HG02588 (cell line): ENCODE results near the gene KLHDC7A.
"Not testable (repeated sequence)": the region's sequence is repeated elsewhere in the genome, so short reads cannot be mapped to it uniquely, and the experiment has no call there.

Source experiments
- ATAC-seq: cut with Tn5 transposase; IDR thresholded peaks from one replicate; pipeline ENCODE4 v1.9.1; 2021; ENCODE audit warnings: mild to moderate bottlenecking, moderate library complexity; ENCODE audit not compliant: unreplicated experiment

The KLHDC7A gene

GRCh38 chr1:18480315-18481189 lies at the start of gene KLHDC7A:
KLHDC7A (plus strand) TSS chr1:18480930; CDS start chr1:18480982, 52 bp downstream.
- ATAC-seq, result no peak

- ATAC-seq, result no peak
Observed at GRCh38 chr1:18434041-18434440, 46.7 kb upstream of the KLHDC7A start.

DNA sequence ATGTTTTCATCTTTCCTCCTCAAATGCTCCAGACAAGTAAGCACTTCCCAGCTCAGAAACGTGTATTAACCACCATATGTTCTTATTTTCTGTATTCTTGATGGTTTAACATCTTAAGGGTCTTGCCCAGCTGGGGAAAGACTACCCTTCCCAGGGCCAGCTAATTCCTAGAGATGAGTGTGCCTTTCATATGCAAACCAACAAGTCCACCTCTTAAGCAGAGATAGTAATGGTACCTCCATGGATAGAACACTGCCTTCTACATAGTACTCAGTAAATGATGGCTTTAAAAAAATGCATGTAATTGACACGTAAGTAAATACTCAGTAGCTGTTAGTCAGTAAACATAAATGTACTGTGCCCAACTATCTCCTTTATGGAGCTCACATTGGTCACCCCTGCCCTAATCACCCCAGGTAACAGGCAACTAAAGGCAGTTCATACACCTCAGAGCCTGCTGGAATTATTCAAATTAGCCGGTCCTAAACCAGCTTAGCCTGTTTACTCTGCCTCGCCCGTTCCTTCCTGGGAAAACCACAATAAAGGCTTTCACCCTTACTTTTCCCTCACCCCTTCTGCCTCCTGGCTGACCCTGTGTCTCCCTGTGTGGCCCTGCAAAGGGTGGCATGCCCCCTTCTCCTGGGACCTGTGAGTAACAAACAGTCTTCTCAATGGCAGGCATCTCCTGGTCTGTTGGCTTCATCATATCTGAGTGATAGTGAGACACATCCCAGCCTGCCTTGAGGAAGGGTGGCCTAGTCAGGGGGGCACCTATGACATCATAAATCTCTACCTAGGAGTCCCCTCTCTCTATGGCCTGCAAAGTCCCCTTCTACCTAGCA lies 40.1 kb upstream of the KLHDC7A start:
- no peak for ATAC-seq

DNA sequence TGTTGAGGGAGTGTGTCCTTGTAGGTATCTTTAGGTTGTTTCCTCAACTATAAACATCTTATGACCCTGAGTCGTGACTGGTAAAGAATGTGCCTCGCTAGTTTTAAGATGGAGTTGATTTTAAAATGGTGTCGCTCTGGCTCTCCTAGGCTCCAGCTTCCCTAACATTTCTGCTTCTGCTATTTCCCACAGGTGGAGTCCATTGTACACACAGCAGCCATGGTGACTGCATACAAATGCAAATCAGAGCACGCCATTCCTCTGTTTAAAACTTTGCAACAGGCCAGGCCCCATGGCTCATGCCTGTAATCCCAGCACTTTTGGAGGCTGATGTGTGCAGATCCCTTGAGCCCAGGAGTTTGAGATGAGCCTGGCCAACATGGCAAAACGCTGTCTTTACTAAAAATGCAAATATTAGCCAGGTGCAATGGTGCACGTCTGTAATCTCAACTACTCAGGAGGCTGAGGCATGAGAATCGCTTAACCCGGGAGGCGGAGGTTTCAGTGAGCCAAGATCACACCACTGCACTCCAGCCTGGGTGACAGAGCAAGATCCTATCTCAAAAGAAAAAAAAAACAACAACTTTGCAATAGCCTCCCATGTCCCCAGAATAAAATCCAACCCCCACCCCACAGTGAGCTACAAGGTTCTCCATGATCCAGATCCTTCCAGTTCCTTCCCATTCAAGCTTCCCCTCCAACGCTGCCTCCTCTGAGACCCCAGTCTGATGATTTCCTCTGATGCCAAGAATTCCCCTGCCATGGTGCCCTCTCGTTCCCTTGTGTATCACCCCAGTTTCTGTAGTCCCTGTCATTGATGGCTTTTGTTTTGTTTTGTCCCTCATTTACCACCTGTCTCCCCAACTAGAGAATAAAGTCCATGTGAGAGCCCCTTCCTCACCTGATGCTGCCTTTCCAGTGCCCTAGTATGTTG lies 36.9 kb upstream of the KLHDC7A start:
- no peak for ATAC-seq

DNA sequence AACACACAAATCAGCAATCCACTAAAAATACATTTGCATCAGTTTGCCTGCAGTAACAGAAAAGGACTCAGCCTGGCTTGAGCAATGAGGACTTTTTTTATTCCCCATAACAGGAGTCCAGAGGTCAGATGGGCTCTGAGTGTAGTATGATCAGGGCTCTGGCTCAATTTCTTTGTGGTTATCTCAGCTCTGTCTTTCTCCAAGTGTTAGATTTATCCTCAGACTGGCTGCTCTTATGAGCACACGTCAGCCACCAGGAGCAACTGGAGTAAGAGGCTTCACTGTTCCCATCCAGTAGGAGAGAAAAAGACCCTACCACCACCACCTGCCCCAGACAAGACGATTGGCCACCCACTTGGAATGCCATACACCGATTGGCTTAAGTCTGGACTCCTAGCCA lies 36.2 kb upstream of the KLHDC7A start:
- no peak for ATAC-seq

DNA sequence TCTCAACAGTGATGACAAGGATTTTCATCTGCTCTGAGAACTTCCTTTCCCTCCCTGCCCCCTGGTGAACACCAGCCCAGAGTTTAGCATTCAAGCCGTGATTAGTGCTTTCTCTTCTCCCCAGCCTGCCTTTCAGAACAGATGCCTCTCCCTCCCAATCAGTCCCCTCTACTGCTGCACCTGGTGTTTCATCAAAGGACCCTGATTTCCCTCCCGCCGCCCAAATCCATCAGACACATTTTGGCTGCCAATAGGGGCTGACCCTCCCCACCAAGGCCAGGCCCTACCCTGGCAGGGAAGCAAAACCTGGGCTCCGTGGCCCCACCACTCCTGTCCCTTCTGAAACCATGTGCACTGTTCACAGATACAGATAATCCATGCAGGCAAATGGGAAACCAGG lies 34.0 kb upstream of the KLHDC7A start:
- no peak for ATAC-seq

- ATAC-seq, result no peak
Observed at GRCh38 chr1:18447509-18448220, 33.1 kb upstream of the KLHDC7A start.

GRCh38 chr1:18448889-18449288 lies 31.8 kb upstream of the KLHDC7A start:
- no peak for ATAC-seq

DNA sequence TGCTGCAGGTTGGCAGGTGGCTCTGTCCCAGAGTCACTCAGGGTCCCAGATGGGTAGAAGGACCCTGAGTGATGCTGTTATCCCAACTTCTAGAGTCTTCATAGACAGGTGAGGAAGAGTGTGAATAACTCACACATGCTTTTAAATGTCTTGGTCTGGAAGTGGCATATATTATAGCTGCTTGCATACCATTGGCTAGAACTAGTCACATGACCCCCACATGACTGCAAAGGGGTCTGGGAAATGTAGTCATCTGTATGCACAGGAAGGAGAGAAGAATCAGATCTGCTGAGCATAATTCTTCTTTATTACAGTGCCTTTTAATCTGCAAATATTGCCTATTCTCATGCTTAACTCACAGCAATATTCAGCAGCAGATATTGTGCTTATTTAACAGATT lies 28.2 kb upstream of the KLHDC7A start:
- no peak for ATAC-seq

- no peak for ATAC-seq
Observed at GRCh38 chr1:18458133-18459092, 22.3 kb upstream of the KLHDC7A start.

GRCh38 chr1:18461656-18462055 lies 19.1 kb upstream of the KLHDC7A start:
- no peak for ATAC-seq

GRCh38 chr1:18462517-18462916 lies 18.2 kb upstream of the KLHDC7A start:
- ATAC-seq, result not testable (repeated sequence)

GRCh38 chr1:18463063-18463462 lies 17.7 kb upstream of the KLHDC7A start:
- ATAC-seq, result no peak

DNA sequence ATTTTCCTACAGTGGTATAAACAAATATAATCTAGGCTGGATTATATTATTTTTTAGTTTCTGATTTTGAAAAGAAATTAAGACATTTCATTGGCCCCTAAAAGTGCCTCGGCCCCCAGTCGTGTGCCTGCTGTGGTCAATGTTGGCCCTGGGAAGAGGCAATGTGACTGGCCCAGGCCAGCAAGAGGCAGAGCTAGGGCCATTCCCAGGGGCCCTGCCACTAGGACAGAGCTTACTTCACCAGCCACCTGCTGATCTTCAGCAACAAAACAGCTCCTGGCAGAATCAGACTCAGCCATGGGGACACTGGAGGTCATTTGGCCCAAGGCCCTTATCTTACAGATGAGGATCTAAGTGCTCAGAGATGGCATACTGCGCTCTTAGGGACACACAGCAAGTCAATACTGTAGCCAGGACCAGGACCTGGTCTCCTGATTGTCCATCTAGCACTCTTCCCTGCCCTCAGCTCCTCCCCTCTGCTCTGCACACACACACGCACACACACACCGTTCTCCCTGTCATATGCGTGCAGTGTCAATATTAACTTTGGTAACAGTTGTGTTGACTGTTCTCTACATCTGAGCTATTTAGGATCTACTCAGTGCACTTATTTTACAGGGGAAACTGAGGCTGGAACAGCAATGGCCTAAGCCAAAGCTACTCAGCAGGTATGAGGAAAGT lies 16.6 kb upstream of the KLHDC7A start:
- ATAC-seq, result no peak

DNA sequence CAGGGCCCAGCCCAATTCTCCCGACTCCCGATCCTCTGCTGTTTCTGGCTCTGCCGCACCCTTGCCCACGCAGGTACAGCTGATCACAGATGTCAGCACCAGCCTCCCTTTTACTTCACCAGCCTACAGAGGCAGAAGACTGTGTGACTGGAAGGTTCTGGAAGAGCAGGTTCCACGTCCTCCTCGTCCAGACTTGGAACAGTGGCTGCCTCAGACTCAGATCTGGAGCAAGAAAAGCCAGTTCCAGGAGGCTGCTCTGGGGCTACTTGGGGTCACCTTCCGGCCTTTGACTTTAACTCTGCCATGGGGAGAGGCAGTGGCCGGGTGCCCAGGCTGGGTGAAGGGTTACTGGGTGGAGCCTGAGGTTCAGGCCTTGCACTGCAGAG lies 16.1 kb upstream of the KLHDC7A start:
- no peak for ATAC-seq

DNA sequence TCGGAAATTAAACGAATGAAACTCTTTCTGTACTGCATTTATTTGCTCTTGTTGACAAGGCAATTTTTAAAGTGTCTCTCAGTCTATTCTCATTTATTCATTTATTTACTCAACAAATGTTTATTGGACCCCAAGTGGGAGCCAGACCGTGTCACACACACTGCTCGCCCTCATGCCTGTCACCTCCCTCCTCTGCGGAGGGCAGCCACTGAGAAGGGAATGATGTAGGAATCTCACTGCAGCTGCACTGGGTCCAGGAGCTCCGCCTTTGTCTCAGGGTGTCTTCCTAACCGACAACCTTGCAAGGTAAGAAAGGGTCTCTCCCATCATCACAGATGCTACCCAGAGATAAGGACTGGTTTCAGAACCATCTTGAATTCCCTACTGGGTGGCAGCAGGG lies 14.1 kb upstream of the KLHDC7A start:
- ATAC-seq, result no peak

DNA sequence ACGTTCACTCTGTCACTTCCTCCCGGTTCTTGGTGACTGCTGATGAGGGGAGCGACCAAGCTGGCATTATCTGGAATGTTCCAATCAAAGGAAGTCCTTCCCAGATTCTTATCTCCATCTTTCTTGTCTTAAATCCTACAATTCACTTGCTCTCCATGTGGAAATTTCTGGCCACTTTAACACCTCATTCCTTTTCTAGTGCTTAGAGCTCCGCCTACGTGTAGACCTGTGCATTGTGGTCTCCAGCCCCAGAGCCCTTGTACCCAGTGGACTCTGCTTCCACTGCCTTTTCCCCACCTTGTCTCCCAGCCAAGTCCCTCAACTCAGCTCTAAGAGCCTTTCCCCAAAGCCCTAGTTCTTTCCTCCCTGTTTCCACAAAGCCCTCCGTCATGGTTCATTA lies 12.2 kb upstream of the KLHDC7A start:
- ATAC-seq, result no peak

DNA sequence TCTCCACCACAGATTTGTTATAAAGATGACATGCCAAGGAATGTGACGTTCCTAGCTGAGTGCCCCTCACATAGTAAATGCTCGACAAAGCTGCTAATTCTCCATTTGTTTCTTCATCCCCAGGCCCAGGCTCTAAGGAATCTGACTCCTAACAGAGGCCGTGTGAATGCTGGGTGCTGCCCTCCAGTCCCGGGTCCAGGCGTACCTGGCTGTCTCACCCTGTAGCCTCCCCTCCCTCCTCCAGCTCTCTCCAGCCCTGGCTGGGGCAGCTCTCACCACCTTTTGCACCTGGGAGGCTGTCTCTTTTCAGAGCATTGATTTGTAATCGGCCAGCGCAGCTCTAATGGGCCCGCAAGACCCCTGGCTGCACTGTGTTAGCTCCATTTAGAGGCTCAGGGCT lies 11.2 kb upstream of the KLHDC7A start:
- no peak for ATAC-seq
